Measurements from ENCODE around the gene TCEA2.

Gene TCEA2

GRCh38 chr20:64035933-64036345 is 27.1 kb upstream of the TCEA2 start, which contains the start of gene C20orf204:
Gene C20orf204 (plus strand): TSS chr20:64036182. CDS start chr20:64036324, 142 bp downstream.
- no peak for DNase-seq (ENCODE audit: low read depth in 3 of 3)

GRCh38 chr20:64036346-64037198 is 26.4 kb upstream of the TCEA2 start:
- DNase-seq (ENCODE audit: low read depth in 3 of 3) = no peak

GRCh38 chr20:64037199-64037497 is 25.9 kb upstream of the TCEA2 start:
- DNase-seq (ENCODE audit: low read depth in 3 of 3) = no peak

GRCh38 chr20:64037498-64038213 is 25.3 kb upstream of the TCEA2 start:
- DNase-seq (ENCODE audit: low read depth in 3 of 3) = no peak

GRCh38 chr20:64038224-64038564 is 24.8 kb upstream of the TCEA2 start:
- DNase-seq (ENCODE audit: low read depth in 3 of 3) = no peak

- peak; percentile 54 to 75 (median 57) for DNase-seq (ENCODE audit: low read depth in 3 of 3)
These were observed 24.3 kb upstream of the TCEA2 start for GRCh38 chr20:64038565-64039292.

- no peak for DNase-seq (ENCODE audit: low read depth in 3 of 3)
These were observed 23.5 kb upstream of the TCEA2 start for GRCh38 chr20:64039293-64040160.

- DNase-seq (ENCODE audit: low read depth in 3 of 3) = no peak
These were observed 22.6 kb upstream of the TCEA2 start for GRCh38 chr20:64040231-64041039.

- no peak for DNase-seq (ENCODE audit: low read depth in 3 of 3)
These were observed 21.8 kb upstream of the TCEA2 start for GRCh38 chr20:64041040-64041780.

- no peak for DNase-seq (ENCODE audit: low read depth in 3 of 3)
These were observed 21.3 kb upstream of the TCEA2 start for GRCh38 chr20:64041781-64042053.

- no peak for DNase-seq (ENCODE audit: low read depth in 3 of 3)
These were observed 20.8 kb upstream of the TCEA2 start for GRCh38 chr20:64042054-64042781.

GRCh38 chr20:64043768-64044167 is 19.2 kb upstream of the TCEA2 start:
- DNase-seq (ENCODE audit: low read depth in 3 of 3) = no peak

GRCh38 chr20:64044484-64045247 is 18.3 kb upstream of the TCEA2 start:
- DNase-seq (ENCODE audit: low read depth in 3 of 3) = no peak

- DNase-seq (ENCODE audit: low read depth in 3 of 3) = no peak
These were observed 17.5 kb upstream of the TCEA2 start for GRCh38 chr20:64045346-64046011.

- no peak for DNase-seq (ENCODE audit: low read depth in 3 of 3)
These were observed 16.0 kb upstream of the TCEA2 start for GRCh38 chr20:64047046-64047389.

GRCh38 chr20:64047968-64048401 is 15.0 kb upstream of the TCEA2 start:
- DNase-seq (ENCODE audit: low read depth in 3 of 3) = no peak

- DNase-seq (ENCODE audit: low read depth in 3 of 3) = no peak
These were observed 14.5 kb upstream of the TCEA2 start for GRCh38 chr20:64048402-64049044.

Measured in stimulated activated CD4-positive, alpha-beta T cell treated with anti-CD3 and anti-CD28 coated beads, TNF-alpha, amount 100 ng/mL, for 24 hours (primary cell).